ENCODE results near the gene AAK1. TPM values are rescaled to one million over a fixed set of nuclear protein-coding genes. Genes with fewer than 3 reads are reported as not detected.

The AAK1 gene
- total RNA-seq, 4 donors from 2014 or later: 34.8 to 109 (median 70.2) TPM

- Histone ChIP-seq H3K9me3 (no peaks in the 10 kb centered on the region), H3K27ac (no peak overlapping the region), H3K36me3 (no peaks in the 10 kb centered on the region), H3K4me3 (no peak overlapping the region), H3K4me1 (no peaks in the 10 kb centered on the region), H3K27me3 (no peaks in the 10 kb centered on the region)
- TF ChIP-seq POLR2A (IDR thresholded peaks at IDR 0.05) (no peak), EP300 (IDR thresholded peaks at IDR 0.05; ENCODE audit: low read depth) (no peak), CTCF (IDR thresholded peaks at IDR 0.05) (no peak), POLR2AphosphoS5 (IDR thresholded peaks at IDR 0.05) (no peak)
- DNase-seq: no peak
- in situ Hi-C loops (cut with MboI; ENCODE audit: low pct_ligation_motif_present in 1 of 4, low pct_unique_long_range_greater_than_20kb in 1 of 4, low sequenced_read_pairs in 3 of 4): no loop called here
- WGBS, 2 donors (ENCODE audit: low coverage in 1 of 2): 55% methylated on average over 2 of the region's 2 CpGs; no CpG with 5 or more reads in 1 of the 2 donors
- intact Hi-C loops (cut with DNase I; ENCODE audit: low total_unique reads): no loop called here
Measured at GRCh38 chr2:69454976-69455375, 188.6 kb downstream of the AAK1 start.

GRCh38 chr2:69453475-69454129, 189.9 kb downstream of the AAK1 start:
- Histone ChIP-seq H3K9me3 (no peaks in the 10 kb centered on the region), H3K4me1 (no peaks in the 10 kb centered on the region), H3K27ac (no peak overlapping the region), H3K36me3 (no peaks in the 10 kb centered on the region), H3K27me3 (no peaks in the 10 kb centered on the region), H3K4me3 (no peak overlapping the region)
- no peak for TF ChIP-seq POLR2A (IDR thresholded peaks at IDR 0.05)
- TF ChIP-seq CTCF (IDR thresholded peaks at IDR 0.05): no peak
- TF ChIP-seq EP300 (IDR thresholded peaks at IDR 0.05; ENCODE audit: low read depth): no peak
- TF ChIP-seq POLR2AphosphoS5 (IDR thresholded peaks at IDR 0.05): no peak
- DNase-seq: no peak
- 74 to 90% methylated on average over 4 of the region's 4 CpGs for WGBS, 2 donors (ENCODE audit: low coverage in 1 of 2)
- intact Hi-C loops (cut with DNase I; ENCODE audit: low total_unique reads) (no loop called here), in situ Hi-C loops (cut with MboI; ENCODE audit: low pct_ligation_motif_present in 1 of 4, low pct_unique_long_range_greater_than_20kb in 1 of 4, low sequenced_read_pairs in 3 of 4) (no loop called here)

GRCh38 chr2:69452687-69453086, 190.9 kb downstream of the AAK1 start:
- Histone ChIP-seq H3K27ac (no peak overlapping the region), H3K36me3 (no peaks in the 10 kb centered on the region), H3K4me1 (no peaks in the 10 kb centered on the region), H3K27me3 (no peaks in the 10 kb centered on the region), H3K4me3 (no peak overlapping the region), H3K9me3 (no peaks in the 10 kb centered on the region)
- no peak for TF ChIP-seq CTCF (IDR thresholded peaks at IDR 0.05)
- no peak for TF ChIP-seq POLR2A (IDR thresholded peaks at IDR 0.05)
- no peak for TF ChIP-seq POLR2AphosphoS5 (IDR thresholded peaks at IDR 0.05)
- no peak for TF ChIP-seq EP300 (IDR thresholded peaks at IDR 0.05; ENCODE audit: low read depth)
- in situ Hi-C loops (cut with MboI; ENCODE audit: low pct_ligation_motif_present in 1 of 4, low pct_unique_long_range_greater_than_20kb in 1 of 4, low sequenced_read_pairs in 3 of 4) (no loop called here), intact Hi-C loops (cut with DNase I; ENCODE audit: low total_unique reads) (no loop called here)
- no peak for DNase-seq
- 86 to 97% methylated on average over 1 to 3 of the region's 3 CpGs for WGBS, 2 donors (ENCODE audit: low coverage in 1 of 2)

- intact Hi-C loops (cut with DNase I; ENCODE audit: low total_unique reads): no loop called here
- WGBS, 2 donors (ENCODE audit: low coverage in 1 of 2): 83 to 87% methylated on average over 6 of the region's 6 CpGs
Measured at GRCh38 chr2:69450735-69451416, 192.7 kb downstream of the AAK1 start.

More at GRCh38 chr2:69450735-69451416, 192.7 kb downstream of the AAK1 start:
- DNase-seq: no peak
- Histone ChIP-seq H3K9me3 (no peaks in the 10 kb centered on the region), H3K27ac (no peak overlapping the region), H3K4me1 (no peaks in the 10 kb centered on the region), H3K36me3 (no peaks in the 10 kb centered on the region), H3K27me3 (no peaks in the 10 kb centered on the region), H3K4me3 (no peak overlapping the region)
- in situ Hi-C loops (cut with MboI; ENCODE audit: low pct_ligation_motif_present in 1 of 4, low pct_unique_long_range_greater_than_20kb in 1 of 4, low sequenced_read_pairs in 3 of 4): no loop called here
- TF ChIP-seq EP300 (IDR thresholded peaks at IDR 0.05; ENCODE audit: low read depth) (no peak), POLR2AphosphoS5 (IDR thresholded peaks at IDR 0.05) (no peak), CTCF (IDR thresholded peaks at IDR 0.05) (no peak), POLR2A (IDR thresholded peaks at IDR 0.05) (no peak)
